Uterus (tissue), 4 donors: ENCODE results near the gene VAMP5. TPM values are rescaled to one million over a fixed set of nuclear protein-coding genes. Genes with fewer than 3 reads are reported as not detected.

Experiments used
- DNase-seq, 2 donors: peaks; one replicate each; pipeline ENCODE4 v3.0.0-alpha.2; 2019 to 2020
- H3K27ac ChIP-seq, 2 donors: fragments of 200-600 bp; sonication (generic); 1 replicate in 1 of 2; 2 replicates in 1 of 2; pipeline ENCODE4 v1.5.1; 2016 to 2018
- H3K27me3 ChIP-seq, 2 donors: fragments of 200-600 bp; sonication (generic); one replicate each; pipeline ENCODE4 v1.5.1; 2018 to 2019; ENCODE audit warnings: control low read depth in 1 of 2
- H3K36me3 ChIP-seq, 2 donors: fragments of 200-600 bp; sonication (generic); one replicate each; pipeline ENCODE4 v1.5.1; 2019; ENCODE audit warnings: control low read depth in 1 of 2
- H3K4me1 ChIP-seq, 2 donors: fragments of 200-600 bp; sonication (generic); one replicate each; pipeline ENCODE4 v1.5.1; 2018 to 2019; ENCODE audit warnings: control low read depth in 1 of 2
- H3K4me3 ChIP-seq, 2 donors: fragments of 200-600 bp; sonication (generic); 1 replicate in 1 of 2; 2 replicates in 1 of 2; pipeline ENCODE4 v1.5.1; 2018 to 2019; ENCODE audit warnings: mild to moderate bottlenecking in 1 of 2
- H3K9me3 ChIP-seq, 2 donors: fragments of 200-600 bp; sonication (generic); one replicate each; pipeline ENCODE4 v1.5.1; 2019; ENCODE audit warnings: control low read depth in 1 of 2
- CTCF ChIP-seq, 4 experiments: fragments of 200-600 bp in 2 of 4; fragments of 450-650 bp in 2 of 4; sonication (generic) in 2 of 4; IDR thresholded peaks; one replicate each; pipeline ENCODE4 v1.5.1; 2016 to 2019; ENCODE audit warnings: antibody characterized with exemption in 4 of 4, mild to moderate bottlenecking in 2 of 4, moderate library complexity in 1 of 4
- POLR2A ChIP-seq, 2 donors: fragments of 450-650 bp; IDR thresholded peaks; one replicate each; pipeline ENCODE4 v1.6.1; 2016; ENCODE audit warnings: antibody characterized with exemption in 2 of 2, mild to moderate bottlenecking in 1 of 2, moderate library complexity in 1 of 2
- intact Hi-C: fragments of 100-400 bp; cut with DNase I; formaldehyde crosslinking; loops from one replicate; pipeline ENCODE4 v1.15.1; 2023; ENCODE audit warnings: low total_unique reads
- small RNA-seq: library from RNA; depleted of rRNA; stranded (forward); fragments of <200 nt; gene quantifications from one replicate; pipeline ENCODE3, GENCODE V24; 2016
- total RNA-seq, 4 donors: library from RNA; depleted of rRNA in 3 of 4; stranded (reverse); fragments of >200 nt in 3 of 4; gene quantifications; one replicate each; pipeline versions ENCODE4 v1.1.0 to v1.2.4, GENCODE V29; 2014 to 2023
- donor health status: DM: yes; HTN: yes; CAD: no.

Gene VAMP5
- total RNA-seq, 4 donors from 2014 or later, result 25.6 to 197 (median 99.5) TPM

DNA sequence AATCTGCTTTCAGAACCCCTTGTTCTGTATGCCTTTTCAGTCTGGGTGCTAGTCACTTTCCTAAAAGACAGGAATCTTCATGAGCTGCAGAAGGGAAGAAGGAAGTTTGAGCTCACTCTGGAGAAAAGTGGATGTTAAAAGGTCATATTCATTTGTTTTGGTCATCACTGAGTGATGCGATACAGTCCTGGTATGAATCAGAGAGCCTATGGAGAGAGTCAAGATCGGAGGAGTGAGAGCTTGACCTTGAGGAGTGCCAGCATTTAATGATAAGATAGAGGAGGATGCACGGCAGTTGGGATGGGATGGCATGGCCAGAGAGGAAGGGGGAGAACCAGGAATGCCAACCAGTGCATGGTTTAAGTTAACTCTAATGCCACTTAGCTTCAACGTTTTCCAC, 51.4 kb downstream of the VAMP5 start:
- no peaks in the 10 kb centered on the region for H3K36me3 ChIP-seq

GRCh38 chr2:85642725-85643124, 58.5 kb downstream of the VAMP5 start:
- no peak overlapping the region for H3K4me3 ChIP-seq
- intact Hi-C loops, result no loop called here
- H3K27me3 ChIP-seq, result no peaks in the 10 kb centered on the region
- TF ChIP-seq POLR2A (IDR thresholded peaks at IDR 0.05) (no peak), CTCF (IDR thresholded peaks at IDR 0.05) (no peak)
- no peaks in the 10 kb centered on the region for H3K4me1 ChIP-seq
- no peaks in the 10 kb centered on the region for H3K36me3 ChIP-seq
- H3K27ac ChIP-seq, result no peak overlapping the region
- H3K9me3 ChIP-seq, result no peaks in the 10 kb centered on the region
- no peak for DNase-seq

More for the DNA sequence above, 51.4 kb downstream of the VAMP5 start:
- Histone ChIP-seq H3K27ac (no peak overlapping the region), H3K27me3 (no peaks in the 10 kb centered on the region), H3K4me3 (no peak overlapping the region), H3K9me3 (no peaks in the 10 kb centered on the region), H3K4me1 (no peaks in the 10 kb centered on the region)
- DNase-seq, result no peak
- TF ChIP-seq POLR2A (IDR thresholded peaks at IDR 0.05) (no peak), CTCF (IDR thresholded peaks at IDR 0.05) (no peak)
- intact Hi-C loops, result loop anchor here (10.0 kb wide), 1 partner anchor 179 kb away; no protein-coding TSS in a partner anchor

Small RNA genes lying within 50 kb of the gene (small RNA-seq; reads per million reads assigned to genes)
- gene RN7SL126P, result not detected

Other genes starting within 250 kb of the VAMP5 start
- 10 to 100 TPM; 28.0 to 34.1 (median 31.9) TPM for gene RETSAT, start 229.9 kb upstream of the VAMP5 start, total RNA-seq
- gene ELMOD3, start 229.7 kb upstream of the VAMP5 start, total RNA-seq, result 10 to 100 TPM; 12.8 to 45.3 (median 21.0) TPM
- gene CAPG, start 174.1 kb upstream of the VAMP5 start, total RNA-seq, result 100 to 1,000 TPM in 1 of 4 donors, 10 to 100 TPM in 3; 12.3 to 114 (median 65.2) TPM
- not detected for gene SH2D6, start 165.7 kb upstream of the VAMP5 start, total RNA-seq
- gene MAT2A, start 45.3 kb upstream of the VAMP5 start, total RNA-seq, result 100 to 1,000 TPM in 3 of 4 donors, 10 to 100 TPM in 1; 77.1 to 249 (median 108) TPM
- gene GGCX, start 22.9 kb upstream of the VAMP5 start, total RNA-seq, result 10 to 100 TPM; 14.1 to 54.1 (median 37.9) TPM
- gene VAMP8, start 6.8 kb upstream of the VAMP5 start, total RNA-seq, result 10 to 100 TPM in 1 of 4 donors, 1 to 10 TPM in 2, not detected in 1; 1.3 to 12.3 (median 5.2) TPM
- 100 to 1,000 TPM in 2 of 4 donors, 10 to 100 TPM in 2; 53.0 to 362 (median 175) TPM for gene RNF181, start 11.3 kb downstream of the VAMP5 start, total RNA-seq
- gene TMEM150A, start 18.3 kb downstream of the VAMP5 start, total RNA-seq, result 10 to 100 TPM in 1 of 4 donors, 1 to 10 TPM in 2, not detected in 1; 2.6 to 24.1 (median 7.8) TPM
- gene C2orf68, start 27.6 kb downstream of the VAMP5 start, total RNA-seq, result 10 to 100 TPM; 19.0 to 44.8 (median 28.2) TPM
- 100 to 1,000 TPM in 2 of 4 donors, 10 to 100 TPM in 2; 38.6 to 215 (median 106) TPM for gene USP39, start 31.8 kb downstream of the VAMP5 start, total RNA-seq
- 1 to 10 TPM in 1 of 4 donors, not detected in 3; 1.4 TPM for gene SFTPB, start 83.8 kb downstream of the VAMP5 start, total RNA-seq
- 1 to 10 TPM in 2 of 4 donors, under 1 TPM in 1, not detected in 1; 0.48 to 5.9 (median 4.8) TPM for gene GNLY, start 109.9 kb downstream of the VAMP5 start, total RNA-seq
- gene ATOH8, start 169.6 kb downstream of the VAMP5 start, total RNA-seq, result 10 to 100 TPM; 13.2 to 83.0 (median 45.3) TPM